HCT116 (cell line): Measurements from ENCODE around the gene DBP. TPM values are rescaled to one million over a fixed set of nuclear protein-coding genes. Genes with fewer than 3 reads are reported as not detected.

Experiments
- ATAC-seq: fragments of 200-7000 bp; cut with Tn5 transposase; 2 replicates; pipeline ENCODE4 v1.9.1; 2020; ENCODE audit warnings: mild to moderate bottlenecking, moderate library complexity
- BruUV-seq: library from RNA; stranded (reverse); fragments of 400-500 nt; replicated peaks from 2 replicates; lab custom pipeline; 2021; lab: Mats Ljungman, UMichigan
- CTCF ChIA-PET: fragments of 300-600 bp; sonication (Branson Sonifier 250); formaldehyde crosslinking; loops from one replicate; lab custom pipeline; 2021; ENCODE audit warnings: antibody characterized with exemption; lab: Charles Lee
- POLR2A ChIA-PET: fragments of 300-600, 350-600 bp; sonication (Branson Sonifier 250); formaldehyde crosslinking; loops from one replicate; lab custom pipeline; 2021; ENCODE audit warnings: antibody characterized with exemption; lab: Charles Lee
- RAD21 ChIA-PET, 2 experiments: fragments of 300-600 bp; sonication (Branson Sonifier 250); formaldehyde crosslinking; loops; one replicate each; lab custom pipeline; 2023; ENCODE audit warnings: low total read pairs in 2 of 2; ENCODE audit not compliant: uncharacterized antibody in 2 of 2, unreplicated experiment in 2 of 2, low non-redundant PET in 1 of 2; lab: Charles Lee
- DNase-seq: peaks from one replicate; pipeline ENCODE4 v3.0.0-alpha.2; 2010; ENCODE audit warnings: low read depth, low spot score
- H2AFZ ChIP-seq: fragments of 200-600 bp; shearing (Covaris generic), sonication (generic); 2 replicates; pipeline ENCODE4 v1.6.1; 2017; ENCODE audit warnings: low read depth, mixed run types, mixed read lengths, antibody characterized with exemption, low read length; ENCODE audit not compliant: poor library complexity, severe bottlenecking
- H3K27ac ChIP-seq: 2 replicates; pipeline ENCODE4 v1.5.1; 2012; ENCODE audit warnings: low read depth, low read length
- H3K27me3 ChIP-seq: fragments of 200-600 bp; sonication (generic); 2 replicates; pipeline ENCODE4 v1.6.1; 2016; ENCODE audit warnings: mixed run types, low read length, mixed read lengths; ENCODE audit not compliant: insufficient read depth
- H3K36me3 ChIP-seq, 2 experiments: fragments of 200-500 bp in 1 of 2; fragments of 200-600 bp in 1 of 2; sonication (Bioruptor generic) in 1 of 2; sonication (generic) in 1 of 2; 2 replicates each; pipeline versions ENCODE4 v1.5.1 to v1.6.1; 2014 to 2016; ENCODE audit warnings: low read length in 2 of 2, inconsistent platforms in 1 of 2, mixed read lengths in 1 of 2, mixed run types in 1 of 2; ENCODE audit not compliant: insufficient read depth in 2 of 2, control insufficient read depth in 1 of 2
- H3K4me1 ChIP-seq, 2 experiments: fragments of 200-600 bp in 1 of 2; sonication (generic) in 1 of 2; 2 replicates each; pipeline versions ENCODE4 v1.5.1 to v1.6.1; 2012 to 2017; ENCODE audit warnings: low read length in 2 of 2, inconsistent platforms in 1 of 2, mild to moderate bottlenecking in 1 of 2, mixed read lengths in 1 of 2, mixed run types in 1 of 2, moderate library complexity in 1 of 2; ENCODE audit not compliant: insufficient read depth in 2 of 2, control insufficient read depth in 1 of 2
- H3K4me2 ChIP-seq: fragments of 200-600 bp; sonication (generic); 2 replicates; pipeline ENCODE4 v1.6.1; 2017; ENCODE audit warnings: mixed run types, low read length, mixed read lengths
- H3K4me3 ChIP-seq, 2 experiments: fragments of 200-600 bp in 1 of 2; sonication (generic) in 1 of 2; replicated peaks in 1 of 2; 2 replicates each; pipeline ENCODE4 v1.5.1; 2011 to 2016; ENCODE audit warnings: low read length in 2 of 2, control low read depth in 1 of 2, low read depth in 1 of 2, mild to moderate bottlenecking in 1 of 2, mixed read lengths in 1 of 2, mixed run types in 1 of 2
- H3K79me2 ChIP-seq: fragments of 200-600 bp; sonication (generic); 2 replicates; pipeline ENCODE4 v1.6.1; 2017; ENCODE audit warnings: mild to moderate bottlenecking, mixed run types, low read length, moderate library complexity, mixed read lengths; ENCODE audit not compliant: insufficient read depth
- H3K9ac ChIP-seq: fragments of 200-600 bp; sonication (generic); 2 replicates; pipeline ENCODE4 v1.6.1; 2016; ENCODE audit warnings: low read length, mixed read lengths
- H3K9me2 ChIP-seq: fragments of 200-600 bp; sonication (generic), shearing (Covaris generic); 2 replicates; pipeline ENCODE4 v1.6.1; 2017; ENCODE audit warnings: mixed run types, mild to moderate bottlenecking, moderate library complexity; ENCODE audit not compliant: insufficient read depth
- H3K9me3 ChIP-seq, 2 experiments: fragments of 200-500 bp in 1 of 2; fragments of 200-600 bp in 1 of 2; sonication (Bioruptor generic) in 1 of 2; sonication (generic) in 1 of 2; 2 replicates each; pipeline ENCODE4 v1.6.1; 2014 to 2017; ENCODE audit warnings: low read length in 2 of 2, mixed read lengths in 2 of 2, inconsistent platforms in 1 of 2, low read depth in 1 of 2, mild to moderate bottlenecking in 1 of 2, mixed run types in 1 of 2, moderate library complexity in 1 of 2; ENCODE audit not compliant: control insufficient read depth in 1 of 2, insufficient read depth in 1 of 2
- H4K20me1 ChIP-seq: fragments of 200-600 bp; sonication (generic), shearing (Covaris generic); 2 replicates; pipeline ENCODE4 v1.6.1; 2017; ENCODE audit warnings: mixed run types, mild to moderate bottlenecking, moderate library complexity; ENCODE audit not compliant: insufficient read depth
- ATF3 ChIP-seq: IDR thresholded peaks from 2 replicates; pipeline ENCODE4 v1.6.1; 2012
- CEBPB ChIP-seq: IDR thresholded peaks from 2 replicates; pipeline ENCODE4 v1.6.1; 2012; ENCODE audit warnings: low read depth
- EGR1 ChIP-seq: IDR thresholded peaks from 2 replicates; pipeline ENCODE4 v1.6.1; 2012; ENCODE audit warnings: low read depth
- EZH2 ChIP-seq: fragments of 200-600 bp; sonication (generic); IDR thresholded peaks from 2 replicates; pipeline ENCODE4 v1.6.1; 2017; ENCODE audit warnings: antibody characterized with exemption, mixed run types
- FOSL1 ChIP-seq: IDR thresholded peaks from 2 replicates; pipeline ENCODE4 v1.6.1; 2012; ENCODE audit warnings: low read depth
- JUND ChIP-seq: IDR thresholded peaks from 2 replicates; pipeline ENCODE4 v1.6.1; 2012
- MAX ChIP-seq: IDR thresholded peaks from 2 replicates; pipeline ENCODE4 v1.6.1; 2012
- POLR2A ChIP-seq: IDR thresholded peaks from 2 replicates; pipeline ENCODE4 v1.7.0; 2011; ENCODE audit warnings: borderline replicate concordance; ENCODE audit not compliant: insufficient read depth, insufficient read length; ENCODE audit errors: extremely low read depth
- POLR2AphosphoS5 ChIP-seq: IDR thresholded peaks from 2 replicates; pipeline ENCODE4 v1.6.1; 2011; ENCODE audit warnings: mild to moderate bottlenecking, low read depth, low read length, moderate library complexity
- RAD21 ChIP-seq: IDR thresholded peaks from 2 replicates; pipeline ENCODE4 v1.6.1; 2012; ENCODE audit warnings: low read depth, mild to moderate bottlenecking
- SIN3A ChIP-seq: IDR thresholded peaks from 2 replicates; pipeline ENCODE4 v1.6.1; 2012; ENCODE audit warnings: low read depth
- TCF7L2 ChIP-seq: IDR thresholded peaks from 2 replicates; pipeline ENCODE4 v1.7.0; 2011; ENCODE audit warnings: borderline replicate concordance, inconsistent platforms; ENCODE audit not compliant: insufficient read depth, insufficient read length; ENCODE audit errors: extremely low read depth
- YY1 ChIP-seq: IDR thresholded peaks from 2 replicates; pipeline ENCODE4 v1.6.1; 2011; ENCODE audit warnings: low read length, low read depth, moderate library complexity, mild to moderate bottlenecking; ENCODE audit not compliant: insufficient replicate concordance; ENCODE audit errors: extremely low read depth
- ZBTB33 ChIP-seq: IDR thresholded peaks from 2 replicates; pipeline ENCODE4 v1.6.1; 2011; ENCODE audit warnings: mild to moderate bottlenecking, low read length, moderate library complexity; ENCODE audit not compliant: insufficient replicate concordance; ENCODE audit errors: extremely low read depth
- ZFX ChIP-seq: fragments of 450-650 bp; IDR thresholded peaks from 2 replicates; pipeline ENCODE4 v1.6.1; 2017
- ZNF274 ChIP-seq: fragments of 200-500 bp; sonication (Bioruptor generic); IDR thresholded peaks from 2 replicates; pipeline ENCODE4 v1.6.1; 2014; ENCODE audit warnings: mild to moderate bottlenecking, low read depth, low read length, inconsistent platforms
- intact Hi-C: fragments of 100-400 bp; cut with micrococcal nuclease; formaldehyde crosslinking; loops from 2 replicates; pipeline ENCODE4 v1.10.0; 2022
- total RNA-seq: library from RNA; stranded (reverse); gene quantifications from one replicate; pipeline ENCODE4 v1.2.1, GENCODE V29; 2021; ENCODE audit not compliant: unreplicated experiment

The DBP gene
- total RNA-seq, 1 experiment from 2014 or later, result 45.9 TPM

- no peaks in the 10 kb centered on the region for H4K20me1 ChIP-seq
- H3K9ac ChIP-seq, result no peak overlapping the region
- H2AFZ ChIP-seq, result no peak overlapping the region
- H3K36me3 ChIP-seq, result no peaks in the 10 kb centered on the region
- TF ChIP-seq POLR2AphosphoS5 (no peak), FOSL1 (no peak), EGR1 (no peak), POLR2A (no peak), EZH2 (no peak), ZNF274 (no peak), MAX (no peak), CEBPB (no peak), YY1 (no peak)
- no peaks in the 10 kb centered on the region for H3K27me3 ChIP-seq
- POLR2A ChIA-PET, result no interaction called here
- H3K4me2 ChIP-seq, result no peak overlapping the region
- ATAC-seq, result no peak
- DNase-seq, result no peak
- CTCF ChIA-PET, result interaction anchor here (1.4 kb wide), 1 partner anchor 9 kb away, joined by 4 read pairs; no protein-coding TSS in a partner anchor
- H3K4me3 ChIP-seq, result no peak overlapping the region
- H3K27ac ChIP-seq, result no peak overlapping the region
- no peaks in the 10 kb centered on the region for H3K4me1 ChIP-seq
- intact Hi-C loops, result no loop called here
- no peaks in the 10 kb centered on the region for H3K9me3 ChIP-seq
- H3K9me2 ChIP-seq, result no peaks in the 10 kb centered on the region
- RAD21 ChIA-PET, result no interaction called here
- no peaks in the 10 kb centered on the region for H3K79me2 ChIP-seq
- BruUV-seq, result no TSS peak
These were observed 36.3 kb downstream of the DBP start for GRCh38 chr19:48600679-48601417.

- ChIA-PET RAD21 (no interaction called here), POLR2A (no interaction called here)
- TF ChIP-seq SIN3A, result no peak
- no peak for TF ChIP-seq TCF7L2
- TF ChIP-seq EGR1, result no peak
- no peak for TF ChIP-seq ZBTB33
- TF ChIP-seq JUND, result no peak
- no peak for TF ChIP-seq ZFX
- no peak for TF ChIP-seq MAX
- no peak for TF ChIP-seq ATF3
- TF ChIP-seq CEBPB, result no peak
- TF ChIP-seq RAD21, result no peak
- TF ChIP-seq YY1, result no peak
These were observed 38.0 kb downstream of the DBP start for GRCh38 chr19:48598996-48599700.

More at GRCh38 chr19:48598996-48599700, 38.0 kb downstream of the DBP start:
- CTCF ChIA-PET, result interaction anchor here (1.4 kb wide), 1 partner anchor 10 kb away, joined by 4 read pairs; no protein-coding TSS in a partner anchor
- BruUV-seq, result no TSS peak
- DNase-seq, result no peak
- H3K27ac ChIP-seq, result no peak overlapping the region
- no peak overlapping the region for H3K4me2 ChIP-seq
- no peaks in the 10 kb centered on the region for H3K27me3 ChIP-seq
- H3K4me1 ChIP-seq, result no peaks in the 10 kb centered on the region
- no peaks in the 10 kb centered on the region for H3K79me2 ChIP-seq
- H3K9me3 ChIP-seq, result no peaks in the 10 kb centered on the region
- intact Hi-C loops, result no loop called here
- H2AFZ ChIP-seq, result no peak overlapping the region
- no peak overlapping the region for H3K9ac ChIP-seq
- H4K20me1 ChIP-seq, result no peaks in the 10 kb centered on the region
- H3K4me3 ChIP-seq, result no peak overlapping the region
- no peaks in the 10 kb centered on the region for H3K36me3 ChIP-seq
- no peaks in the 10 kb centered on the region for H3K9me2 ChIP-seq
- ATAC-seq, result no peak
